ENCODE data around the gene RTL10. TPM values are rescaled to one million over a fixed set of nuclear protein-coding genes. Genes with fewer than 3 reads are reported as not detected.
A peak's percentile ranks its signal among the peaks of the same experiment; 100 is the strongest.

The RTL10 gene
- total and polyA plus RNA-seq, 2 of the 8 experiments (the other 6 are each of a cell fraction or from before 2014, with no cell fraction given), result 11.5 to 18.8 TPM

GRCh38 chr22:19820880-19821522 lies 33.7 kb downstream of the RTL10 start:
- Histone ChIP-seq H3K23ac (ENCODE audit: insufficient read length) (no peak overlapping the region), H3K79me1 (ENCODE audit: low read depth, low read length) (no peaks in the 10 kb centered on the region), H4K5ac (ENCODE audit: insufficient read length, low read depth, low read length) (no peak overlapping the region), H2BK120ac (replicated peaks; ENCODE audit: low read depth, low read length) (no peak overlapping the region), H3K4ac (replicated peaks; ENCODE audit: insufficient read length, low read depth, low read length) (no peak overlapping the region), H2BK20ac (ENCODE audit: low read length) (no peak overlapping the region), H3K36me3 (ENCODE audit: control insufficient read depth in 2 of 4, insufficient read depth in 4 of 4, low read length in 3 of 4) (no peaks in the 10 kb centered on the region), H2BK5ac (ENCODE audit: low read depth, low read length) (0 out of 2 replicates have a peak overlapping the region, but pooled peaks have one; percentile 16), H3K4me1 (replicated peaks in 1 of 4; ENCODE audit: control insufficient read depth in 3 of 4, insufficient read depth in 4 of 4, low read length in 3 of 4) (peaks cover 0 to 10% (median 1%) of the 10 kb centered on the region in 4 experiments; a peak in 4 of 7 replicates), H3K4me3 (ENCODE audit: extremely low read depth in 1 of 4, insufficient read depth in 2 of 4, low read depth in 3 of 4, low read length in 4 of 4) (no peak overlapping the region), H3K27ac (ENCODE audit: low read depth, low read length) (no peak overlapping the region; the same call in 1 of the 2 replicates), H4K20me1 (replicated peaks in 1 of 2; ENCODE audit: control insufficient read depth in 1 of 2, insufficient read depth in 2 of 2, low read length in 2 of 2) (peaks cover 6 to 13% of the 10 kb centered on the region in 2 experiments), H4K8ac (ENCODE audit: extremely low read depth, insufficient read depth, low read length) (peak overlapping the region; percentile 57), H3K23me2 (ENCODE audit: low read depth, low read length) (peaks cover 2% of the 10 kb centered on the region; the same call in 1 of the 2 replicates), H2AFZ (ENCODE audit: low read length) (no peak overlapping the region), H2AK5ac (ENCODE audit: low read depth, low read length) (no peak overlapping the region), H3K14ac (ENCODE audit: insufficient read length) (no peak overlapping the region), H3K9me3 (ENCODE audit: insufficient read depth in 2 of 2, low read depth in 1 of 2, low read length in 1 of 2) (no peaks in the 10 kb centered on the region), H3K79me2 (ENCODE audit: control insufficient read depth in 1 of 2, insufficient read depth in 2 of 2, low read length in 2 of 2) (no peaks in the 10 kb centered on the region), H3K9ac (replicated peaks in 1 of 4; ENCODE audit: extremely low read depth in 1 of 4, low read depth in 3 of 4, low read length in 3 of 4) (no peak overlapping the region), H3K4me2 (ENCODE audit: insufficient read depth in 1 of 2, low read depth in 2 of 2, low read length in 2 of 2) (no peak overlapping the region), H3K18ac (ENCODE audit: extremely low read depth, low read length) (no peak overlapping the region), H2BK12ac (ENCODE audit: low read depth, low read length) (0 out of 2 replicates have a peak overlapping the region, but pooled peaks have one; percentile 60), H2BK15ac (ENCODE audit: low read length) (no peak overlapping the region), H3K27me3 (replicated peaks in 1 of 4; ENCODE audit: control insufficient read depth in 3 of 4, extremely low read depth in 1 of 4, insufficient read depth in 3 of 4, low read length in 3 of 4) (peaks cover 0 to 2% (median 0%) of the 10 kb centered on the region in 4 experiments; a peak in 1 of 7 replicates), H3K56ac (replicated peaks; ENCODE audit: insufficient read length, low read depth, low read length) (no peak overlapping the region), H4K91ac (replicated peaks; ENCODE audit: insufficient read length, low read length) (peak overlapping the region; percentile 74)
- WGBS, 2 experiments (ENCODE audit: extremely low coverage in 1 of 2, insufficient coverage in 1 of 2, insufficient read length in 1 of 2, insufficient replicate concordance in 2 of 2, low coverage in 1 of 2, low lambda C conversion rate in 2 of 2, missing lambda C conversion rate in 1 of 2), result 90% methylated on average over 16 of the region's 18 CpGs; no CpG with 5 or more reads in 1 of the 2 experiments
- peak; percentile 43 to 53; a peak in 3 of 4 replicates for TF ChIP-seq RAD21 (IDR thresholded peaks at IDR 0.05 in 1 of 2, conservative IDR thresholded peaks at IDR 0.05 in 1 of 2; ENCODE audit: low read depth in 2 of 2, low read length in 2 of 2)
- no peak for TF ChIP-seq CEBPB (IDR thresholded peaks at IDR 0.05; ENCODE audit: low read depth, low read length)
- no peak for TF ChIP-seq POLR2AphosphoS5 (IDR thresholded peaks at IDR 0.05; ENCODE audit: low read depth, low read length)
- peak; percentile 47 to 59 (median 55) for TF ChIP-seq CTCF (IDR thresholded peaks at IDR 0.05; ENCODE audit: control extremely low read depth in 1 of 3, insufficient read depth in 1 of 3, low read depth in 1 of 3, low read length in 3 of 3)
- no peak for FAIRE-seq
- CTCF ChIA-PET (ENCODE audit: partially characterized antibody), result interaction anchor here (0.7 to 4.3 kb wide), 29 partner anchors 9 to 138 kb away, joined by 3 to 18 read pairs (median 4); no protein-coding TSS in a partner anchor
- POLR2A ChIA-PET (ENCODE audit: partially characterized antibody), result interaction anchor here (1.0 kb wide), 1 partner anchor 22 kb away, joined by 3 read pairs; no protein-coding TSS in a partner anchor
- peak in 1 of 2 experiments; percentile 50 for DNase-seq (ENCODE audit: low read depth in 1 of 2, low spot score in 2 of 2)
